Heart left ventricle (tissue), 13 donors: ENCODE data around the gene RND2.

Source experiments
- CTCF ChIP-seq, 12 donors: fragments of 200-600 bp; sonication (generic) in 4 of 12; IDR thresholded peaks; one replicate each; pipeline versions ENCODE4 v1.5.0 to v1.8.0; 2018 to 2022; ENCODE audit warnings: antibody characterized with exemption in 12 of 12, mild to moderate bottlenecking in 5 of 12
- POLR2A ChIP-seq, 2 donors: fragments of 450-650 bp; IDR thresholded peaks; one replicate each; pipeline ENCODE4 v1.6.1; 2017; ENCODE audit warnings: antibody characterized with exemption in 2 of 2, mild to moderate bottlenecking in 2 of 2, moderate library complexity in 2 of 2
- donor health status: ischemic (EF 13 %, LVEDD 7.1; RV severe dilation, severe dysfunction).
- donor health status: DM: no; HTN: yes; CAD: no.
- donor health status: DM: no; HTN: no; CAD: no.
- donor health status: ischemic (EF 25% LVEDD 6.9; RV normal size, moderate dysfunction).
- donor health status: ischemic (EF 25% LVEDD 5.7; RV mildly dilated, moderate dysfunction).
- donor health status: ischemic (EF 35%, LVEDD 5.7; RV mildly dilated, moderate dysfunction).
- donor health status: nonischemic (EF 11% LVEDD 7.7; RV severe dilation, severe dysfunction).
- donor health status: DM: yes; HTN: yes; CAD: no.
- donor health status: PGD.
- donor health status: ischemic (EF 29% LVEDD 5.4; RV normal size, mild dysfunction).
- donor health status: nonischemic (EF 23%, LVEDD 6.1; RV moderate dilation, normal function).

GRCh38 chr17:43025290-43025657 lies 243 bp downstream of the RND2 start:
- TF ChIP-seq CTCF (IDR thresholded peaks at IDR 0.05) (no peak), POLR2A (IDR thresholded peaks at IDR 0.05) (no peak)
